ENCODE measurements around the gene HS3ST3A1. TPM values are rescaled to one million over a fixed set of nuclear protein-coding genes. Genes with fewer than 3 reads are reported as not detected.

HS3ST3A1 gene
- total and polyA plus RNA-seq, 2 of the 8 experiments (the other 6 are each of a cell fraction or from before 2014, with no cell fraction given), result 5.4 to 5.7 TPM

DNA sequence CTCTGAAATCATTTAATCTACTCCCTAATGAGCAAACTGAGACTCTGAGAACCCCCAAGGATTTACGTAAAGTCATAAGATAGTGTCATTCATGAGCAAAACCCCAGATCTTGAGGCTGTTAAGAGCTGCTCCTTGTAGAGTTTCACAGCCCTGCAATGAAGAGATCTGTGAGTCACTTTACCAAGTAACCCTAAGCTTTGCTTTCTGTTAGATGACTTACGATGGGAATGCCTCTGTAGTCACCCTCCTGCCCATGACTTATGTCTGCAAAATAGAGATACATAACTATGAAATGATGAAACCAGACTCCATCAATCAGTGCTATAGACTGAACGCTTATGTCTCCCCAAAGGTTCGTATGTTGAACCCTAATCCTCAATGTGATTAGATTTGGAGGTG is 117.7 kb downstream of the HS3ST3A1 start:
- Histone ChIP-seq H3K27me3 (replicated peaks in 1 of 4; ENCODE audit: control insufficient read depth in 3 of 4, extremely low read depth in 1 of 4, insufficient read depth in 3 of 4, low read length in 3 of 4) (no peaks in the 10 kb centered on the region), H2BK120ac (replicated peaks; ENCODE audit: low read depth, low read length) (no peak overlapping the region), H3K4me2 (ENCODE audit: insufficient read depth in 1 of 2, low read depth in 2 of 2, low read length in 2 of 2) (no peak overlapping the region), H4K8ac (ENCODE audit: extremely low read depth, insufficient read depth, low read length) (no peak overlapping the region), H3K27ac (ENCODE audit: low read depth, low read length) (no peak overlapping the region), H2BK5ac (ENCODE audit: low read depth, low read length) (no peak overlapping the region), H4K5ac (ENCODE audit: insufficient read length, low read depth, low read length) (no peak overlapping the region), H4K91ac (replicated peaks; ENCODE audit: insufficient read length, low read length) (no peak overlapping the region), H2AFZ (ENCODE audit: low read length) (no peak overlapping the region), H2AK5ac (ENCODE audit: low read depth, low read length) (no peak overlapping the region), H4K20me1 (replicated peaks in 1 of 2; ENCODE audit: control insufficient read depth in 1 of 2, insufficient read depth in 2 of 2, low read length in 2 of 2) (no peaks in the 10 kb centered on the region), H3K18ac (ENCODE audit: extremely low read depth, low read length) (no peak overlapping the region), H3K9me3 (ENCODE audit: insufficient read depth in 2 of 2, low read depth in 1 of 2, low read length in 1 of 2) (peaks cover 23% of the 10 kb centered on the region in 2 experiments), H3K79me2 (ENCODE audit: control insufficient read depth in 1 of 2, insufficient read depth in 2 of 2, low read length in 2 of 2) (no peaks in the 10 kb centered on the region), H3K14ac (ENCODE audit: insufficient read length) (no peak overlapping the region), H3K4me3 (ENCODE audit: extremely low read depth in 1 of 4, insufficient read depth in 2 of 4, low read depth in 3 of 4, low read length in 4 of 4) (no peak overlapping the region), H3K9ac (replicated peaks in 1 of 4; ENCODE audit: extremely low read depth in 1 of 4, low read depth in 3 of 4, low read length in 3 of 4) (no peak overlapping the region), H3K23me2 (ENCODE audit: low read depth, low read length) (no peaks in the 10 kb centered on the region; the same call in 1 of the 2 replicates), H3K23ac (ENCODE audit: insufficient read length) (no peak overlapping the region), H2BK12ac (ENCODE audit: low read depth, low read length) (no peak overlapping the region), H2BK20ac (ENCODE audit: low read length) (no peak overlapping the region), H2BK15ac (ENCODE audit: low read length) (no peak overlapping the region), H3K56ac (replicated peaks; ENCODE audit: insufficient read length, low read depth, low read length) (no peak overlapping the region), H3K79me1 (ENCODE audit: low read depth, low read length) (no peaks in the 10 kb centered on the region), H3K4ac (replicated peaks; ENCODE audit: insufficient read length, low read depth, low read length) (no peak overlapping the region), H3K4me1 (replicated peaks in 1 of 4; ENCODE audit: control insufficient read depth in 3 of 4, insufficient read depth in 4 of 4, low read length in 3 of 4) (no peaks in the 10 kb centered on the region), H3K36me3 (ENCODE audit: control insufficient read depth in 2 of 4, insufficient read depth in 4 of 4, low read length in 3 of 4) (peaks cover 0 to 4% (median 0%) of the 10 kb centered on the region in 4 experiments; a peak in 1 of 8 replicates)
- CTCF ChIA-PET (ENCODE audit: partially characterized antibody), result no interaction called here
- POLR2A ChIA-PET (ENCODE audit: partially characterized antibody), result no interaction called here
- no peak for TF ChIP-seq RNF2 (IDR thresholded peaks at IDR 0.05; ENCODE audit: borderline replicate concordance, low read depth, low read length, missing control alignments, poor library complexity, severe bottlenecking)
- no peak for TF ChIP-seq YY1 (IDR thresholded peaks at IDR 0.05; ENCODE audit: low read depth, low read length)
- no peak for TF ChIP-seq MAFK (IDR thresholded peaks at IDR 0.05; ENCODE audit: low read depth, low read length)
- TF ChIP-seq TCF12 (IDR thresholded peaks at IDR 0.05; ENCODE audit: low read depth, low read length), result no peak
- TF ChIP-seq SRF (IDR thresholded peaks at IDR 0.05; ENCODE audit: low read depth, low read length), result no peak
- FAIRE-seq (no peak), DNase-seq (ENCODE audit: low read depth in 1 of 2, low spot score in 2 of 2) (no peak)
- 93% methylated on average over 4 of the region's 4 CpGs; no CpG with 5 or more reads in 1 of the 2 experiments for WGBS, 2 experiments (ENCODE audit: extremely low coverage in 1 of 2, insufficient coverage in 1 of 2, insufficient read length in 1 of 2, insufficient replicate concordance in 2 of 2, low coverage in 1 of 2, low lambda C conversion rate in 2 of 2, missing lambda C conversion rate in 1 of 2)
